Fibroblast of upper back skin (primary cell): ENCODE results near the gene EEF1AKMT2.
A peak's percentile ranks its signal among the peaks of the same experiment; 100 is the strongest.
"Not testable (repeated sequence)": the region's sequence is repeated elsewhere in the genome, so short reads cannot be mapped to it uniquely, and the experiment has no call there.

ENCODE experiments used
- DNase-seq: peaks from one replicate; pipeline ENCODE4 v3.0.0-alpha.2; 2013

The EEF1AKMT2 gene

GRCh38 chr10:124754227-124754626 is 37.5 kb downstream of the EEF1AKMT2 start:
- DNase-seq: no peak

- no peak for DNase-seq
These were observed 42.6 kb downstream of the EEF1AKMT2 start for GRCh38 chr10:124748953-124749645.

- DNase-seq: no peak
These were observed 43.5 kb downstream of the EEF1AKMT2 start for GRCh38 chr10:124748166-124748565.

GRCh38 chr10:124747745-124748144 is 43.9 kb downstream of the EEF1AKMT2 start:
- DNase-seq: no peak

GRCh38 chr10:124746992-124747391 is 44.7 kb downstream of the EEF1AKMT2 start:
- no peak for DNase-seq

- not testable (repeated sequence) for DNase-seq
These were observed 45.2 kb downstream of the EEF1AKMT2 start for GRCh38 chr10:124746447-124746846.

GRCh38 chr10:124745673-124746072 is 46.0 kb downstream of the EEF1AKMT2 start:
- DNase-seq: peak; percentile 79

- no peak for DNase-seq
These were observed 46.4 kb downstream of the EEF1AKMT2 start for GRCh38 chr10:124745252-124745651.

- peak; percentile 74 for DNase-seq
These were observed 47.3 kb downstream of the EEF1AKMT2 start, which contains the start of gene FAM53B for GRCh38 chr10:124744102-124745050. Gene FAM53B, minus strand, starts transcription at chr10:124744378. Its CDS starts 37,665 bp downstream, at chr10:124706713.

- DNase-seq: no peak
These were observed 48.2 kb downstream of the EEF1AKMT2 start for GRCh38 chr10:124743191-124744101.

- no peak for DNase-seq
These were observed 49.1 kb downstream of the EEF1AKMT2 start for GRCh38 chr10:124742413-124743190.

GRCh38 chr10:124741922-124742412 is 49.7 kb downstream of the EEF1AKMT2 start:
- DNase-seq: no peak

GRCh38 chr10:124741281-124741921 is 50.3 kb downstream of the EEF1AKMT2 start:
- peak; percentile 64 for DNase-seq

GRCh38 chr10:124740369-124741280 is 51.1 kb downstream of the EEF1AKMT2 start:
- DNase-seq: no peak

GRCh38 chr10:124739986-124740368 is 51.7 kb downstream of the EEF1AKMT2 start:
- DNase-seq: no peak

- DNase-seq: no peak
These were observed 52.4 kb downstream of the EEF1AKMT2 start for GRCh38 chr10:124739119-124739921.

- DNase-seq: no peak
These were observed 53.2 kb downstream of the EEF1AKMT2 start for GRCh38 chr10:124738441-124738840.

GRCh38 chr10:124737708-124738107 is 54.0 kb downstream of the EEF1AKMT2 start:
- no peak for DNase-seq

- no peak for DNase-seq
These were observed 54.5 kb downstream of the EEF1AKMT2 start for GRCh38 chr10:124737221-124737620.
